ENCODE measurements around the gene RFC4. TPM values are rescaled to one million over a fixed set of nuclear protein-coding genes. Genes with fewer than 3 reads are reported as not detected.
"Not testable (repeated sequence)": the region's sequence is repeated elsewhere in the genome, so short reads cannot be mapped to it uniquely, and the experiment has no call there.

Gene RFC4
- total RNA-seq, 2 experiments from 2014 or later = 114 to 118 TPM

GRCh38 chr3:186854146-186854545, 47.9 kb upstream of the RFC4 start:
- no peak for DNase-seq (ENCODE audit: low spot score)
- Histone ChIP-seq H3K4me2 (ENCODE audit: low read length) (no peak overlapping the region), H3K4me3 (ENCODE audit: low read depth, low read length, poor library complexity, severe bottlenecking) (no peak overlapping the region), H3K4me1 (ENCODE audit: insufficient read depth, low read length, poor library complexity, severe bottlenecking) (peaks cover 14% of the 10 kb centered on the region), H2AFZ (ENCODE audit: low read length) (no peak overlapping the region), H3K79me2 (ENCODE audit: insufficient read depth, low read depth, low read length) (no peaks in the 10 kb centered on the region), H4K20me1 (ENCODE audit: insufficient read depth, low read length) (no peaks in the 10 kb centered on the region), H3K27ac (ENCODE audit: low read depth, low read length, poor library complexity, severe bottlenecking) (no peak overlapping the region), H3K9me2 (ENCODE audit: insufficient read depth, low read length) (no peaks in the 10 kb centered on the region), H3K9me3 (ENCODE audit: low read length) (no peaks in the 10 kb centered on the region), H3K36me3 (ENCODE audit: insufficient read depth, low read length) (no peaks in the 10 kb centered on the region)
- TF ChIP-seq CTCF (conservative IDR thresholded peaks at IDR 0.05; ENCODE audit: low read length) (no peak), EZH2phosphoT487 (IDR thresholded peaks at IDR 0.05; ENCODE audit: borderline replicate concordance, low read depth, low read length) (no peak)
- POLR2A ChIA-PET = interaction anchor here (1.0 kb wide), 1 partner anchor 304 kb away, joined by 3 read pairs; no protein-coding TSS in a partner anchor
- intact Hi-C loops (cut with micrococcal nuclease; ENCODE audit: unreplicated experiment) = no loop called here
- CTCF ChIA-PET (ENCODE audit: unreplicated experiment) = no interaction called here
- no TSS peak for BruUV-seq (replicated peaks)

GRCh38 chr3:186852994-186853393, 46.7 kb upstream of the RFC4 start:
- no TSS peak for BruUV-seq (replicated peaks)
- TF ChIP-seq CTCF (conservative IDR thresholded peaks at IDR 0.05; ENCODE audit: low read length) (no peak), EZH2phosphoT487 (IDR thresholded peaks at IDR 0.05; ENCODE audit: borderline replicate concordance, low read depth, low read length) (no peak)
- Histone ChIP-seq H3K79me2 (ENCODE audit: insufficient read depth, low read depth, low read length) (no peaks in the 10 kb centered on the region), H3K27ac (ENCODE audit: low read depth, low read length, poor library complexity, severe bottlenecking) (no peak overlapping the region), H3K36me3 (ENCODE audit: insufficient read depth, low read length) (no peaks in the 10 kb centered on the region), H3K4me3 (ENCODE audit: low read depth, low read length, poor library complexity, severe bottlenecking) (no peak overlapping the region), H2AFZ (ENCODE audit: low read length) (no peak overlapping the region), H3K9me3 (ENCODE audit: low read length) (no peaks in the 10 kb centered on the region), H3K9me2 (ENCODE audit: insufficient read depth, low read length) (no peaks in the 10 kb centered on the region), H3K4me2 (ENCODE audit: low read length) (no peak overlapping the region), H4K20me1 (ENCODE audit: insufficient read depth, low read length) (no peaks in the 10 kb centered on the region), H3K4me1 (ENCODE audit: insufficient read depth, low read length, poor library complexity, severe bottlenecking) (peaks cover 16% of the 10 kb centered on the region)
- ChIA-PET POLR2A (no interaction called here), CTCF (ENCODE audit: unreplicated experiment) (no interaction called here)
- no peak for DNase-seq (ENCODE audit: low spot score)
- intact Hi-C loops (cut with micrococcal nuclease; ENCODE audit: unreplicated experiment) = no loop called here

- H3K9me2 ChIP-seq (ENCODE audit: insufficient read depth, low read length); H3K27ac ChIP-seq (ENCODE audit: low read depth, low read length, poor library complexity, severe bottlenecking); H4K20me1 ChIP-seq (ENCODE audit: insufficient read depth, low read length); H3K4me2 ChIP-seq (ENCODE audit: low read length); CTCF ChIA-PET (ENCODE audit: unreplicated experiment); intact Hi-C loops (cut with micrococcal nuclease; ENCODE audit: unreplicated experiment); H3K9me3 ChIP-seq (ENCODE audit: low read length); H3K4me3 ChIP-seq (ENCODE audit: low read depth, low read length, poor library complexity, severe bottlenecking); H2AFZ ChIP-seq (ENCODE audit: low read length); H3K79me2 ChIP-seq (ENCODE audit: insufficient read depth, low read depth, low read length); BruUV-seq (replicated peaks); H3K36me3 ChIP-seq (ENCODE audit: insufficient read depth, low read length): not testable (repeated sequence)
- peaks cover 16% of the 10 kb centered on the region for H3K4me1 ChIP-seq (ENCODE audit: insufficient read depth, low read length, poor library complexity, severe bottlenecking)
- POLR2A ChIA-PET = interaction anchor here (0.6 kb wide), 1 partner anchor 288 kb away, joined by 3 read pairs; the partner anchor contains the start of gene RPL39L
- peak; percentile 9 for DNase-seq (ENCODE audit: low spot score)
Observed at GRCh38 chr3:186851835-186852234, 45.6 kb upstream of the RFC4 start.

Measured in OCI-LY7 (cell line).